ENCODE measurements around the gene ZFPM1. TPM values are rescaled to one million over a fixed set of nuclear protein-coding genes. Genes with fewer than 3 reads are reported as not detected.

The ZFPM1 gene
- total RNA-seq, 6 experiments from 2014 or later: 4.5 to 6.4 (median 5.1) TPM

GRCh38 chr16:88461331-88462269, 8.5 kb downstream of the ZFPM1 start:
- no peak overlapping the region for H3K4me3 Mint-ChIP-seq

GRCh38 chr16:88462396-88462795, 9.3 kb downstream of the ZFPM1 start:
- DNase-seq: no peak
- H3K4me3 Mint-ChIP-seq: no peak overlapping the region
- H3K4me1 Mint-ChIP-seq (ENCODE audit: low read depth): peaks cover 5% of the 10 kb centered on the region
- peaks cover 2% of the 10 kb centered on the region; the same call in 1 of the 2 replicates for H3K27me3 Mint-ChIP-seq (ENCODE audit: insufficient read depth)
- H3K27ac Mint-ChIP-seq: no peak overlapping the region
- TF ChIP-seq, protein P1, sequence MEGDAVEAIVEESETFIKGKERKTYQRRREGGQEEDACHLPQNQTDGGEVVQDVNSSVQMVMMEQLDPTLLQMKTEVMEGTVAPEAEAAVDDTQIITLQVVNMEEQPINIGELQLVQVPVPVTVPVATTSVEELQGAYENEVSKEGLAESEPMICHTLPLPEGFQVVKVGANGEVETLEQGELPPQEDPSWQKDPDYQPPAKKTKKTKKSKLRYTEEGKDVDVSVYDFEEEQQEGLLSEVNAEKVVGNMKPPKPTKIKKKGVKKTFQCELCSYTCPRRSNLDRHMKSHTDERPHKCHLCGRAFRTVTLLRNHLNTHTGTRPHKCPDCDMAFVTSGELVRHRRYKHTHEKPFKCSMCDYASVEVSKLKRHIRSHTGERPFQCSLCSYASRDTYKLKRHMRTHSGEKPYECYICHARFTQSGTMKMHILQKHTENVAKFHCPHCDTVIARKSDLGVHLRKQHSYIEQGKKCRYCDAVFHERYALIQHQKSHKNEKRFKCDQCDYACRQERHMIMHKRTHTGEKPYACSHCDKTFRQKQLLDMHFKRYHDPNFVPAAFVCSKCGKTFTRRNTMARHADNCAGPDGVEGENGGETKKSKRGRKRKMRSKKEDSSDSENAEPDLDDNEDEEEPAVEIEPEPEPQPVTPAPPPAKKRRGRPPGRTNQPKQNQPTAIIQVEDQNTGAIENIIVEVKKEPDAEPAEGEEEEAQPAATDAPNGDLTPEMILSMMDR (IDR thresholded peaks at IDR 0.05): no peak
- no peaks in the 10 kb centered on the region for H3K36me3 Mint-ChIP-seq (ENCODE audit: low read depth)
- no peaks in the 10 kb centered on the region for H3K9me3 Mint-ChIP-seq

More at GRCh38 chr16:88461331-88462269, 8.5 kb downstream of the ZFPM1 start:
- Mint-ChIP-seq H3K36me3 (ENCODE audit: low read depth) (no peaks in the 10 kb centered on the region), H3K4me1 (ENCODE audit: low read depth) (peaks cover 5% of the 10 kb centered on the region), H3K27ac (no peak overlapping the region), H3K27me3 (ENCODE audit: insufficient read depth) (no peaks in the 10 kb centered on the region; the same call in 1 of the 2 replicates), H3K9me3 (no peaks in the 10 kb centered on the region)
- TF ChIP-seq, protein P1 (IDR thresholded peaks at IDR 0.05): no peak
- no peak for DNase-seq

DNA sequence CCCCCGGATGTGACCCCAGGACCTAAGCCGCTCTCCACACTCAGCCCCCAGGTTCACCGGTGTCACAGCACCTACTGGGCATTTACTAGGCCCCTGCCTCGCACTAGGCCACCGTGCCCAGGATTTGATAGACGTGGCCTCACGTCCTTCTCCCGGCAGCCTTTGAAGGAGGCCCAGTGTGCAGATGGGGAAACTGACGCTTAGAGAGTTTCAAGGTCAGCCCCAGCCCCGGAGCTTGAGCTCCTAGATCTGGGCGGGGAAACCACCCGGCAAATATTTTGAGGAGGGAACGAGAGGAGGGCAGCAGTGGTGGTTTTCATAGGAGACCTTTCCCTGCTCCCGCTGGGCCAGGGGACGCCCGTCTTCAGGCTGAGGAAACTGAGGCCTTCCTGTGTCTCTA, 10.3 kb downstream of the ZFPM1 start:
- DNase-seq: no peak
- Mint-ChIP-seq H3K27me3 (ENCODE audit: insufficient read depth) (peaks cover 2% of the 10 kb centered on the region; the same call in 1 of the 2 replicates), H3K27ac (no peak overlapping the region), H3K4me3 (no peak overlapping the region), H3K36me3 (ENCODE audit: low read depth) (no peaks in the 10 kb centered on the region), H3K9me3 (no peaks in the 10 kb centered on the region), H3K4me1 (ENCODE audit: low read depth) (peaks cover 5% of the 10 kb centered on the region)
- TF ChIP-seq, protein P1 (IDR thresholded peaks at IDR 0.05): no peak

- no peaks in the 10 kb centered on the region for H3K36me3 Mint-ChIP-seq (ENCODE audit: low read depth)
- no peak for DNase-seq
- TF ChIP-seq, protein P1 (IDR thresholded peaks at IDR 0.05): no peak
- no peak overlapping the region for H3K27ac Mint-ChIP-seq
- H3K4me3 Mint-ChIP-seq: no peak overlapping the region
- H3K9me3 Mint-ChIP-seq: no peaks in the 10 kb centered on the region
- peaks cover 5% of the 10 kb centered on the region for H3K27me3 Mint-ChIP-seq (ENCODE audit: insufficient read depth)
- peaks cover 5% of the 10 kb centered on the region for H3K4me1 Mint-ChIP-seq (ENCODE audit: low read depth)
These were observed 11.6 kb downstream of the ZFPM1 start for GRCh38 chr16:88464447-88465318.

- DNase-seq: no peak
- no peaks in the 10 kb centered on the region for H3K9me3 Mint-ChIP-seq
- peaks cover 5% of the 10 kb centered on the region for H3K4me1 Mint-ChIP-seq (ENCODE audit: low read depth)
- no peaks in the 10 kb centered on the region for H3K36me3 Mint-ChIP-seq (ENCODE audit: low read depth)
- H3K27me3 Mint-ChIP-seq (ENCODE audit: insufficient read depth): peaks cover 5% of the 10 kb centered on the region
- no peak overlapping the region for H3K4me3 Mint-ChIP-seq
- TF ChIP-seq, protein P1 (IDR thresholded peaks at IDR 0.05): no peak
- H3K27ac Mint-ChIP-seq: no peak overlapping the region
These were observed 12.4 kb downstream of the ZFPM1 start for GRCh38 chr16:88465387-88465983.
